Activated CD4-positive, alpha-beta T cell treated with anti-CD3 and anti-CD28 coated beads, Interleukin-2, amount 50 U/mL, for 4 hours (primary cell): ENCODE data around the gene MZF1.

Experiments
- DNase-seq, 2 experiments: peaks; one replicate each; pipeline ENCODE4 v3.0.0-alpha.2; 2020

Gene MZF1

GRCh38 chr19:58538257-58539168 is 34.6 kb downstream of the MZF1 start:
- DNase-seq: no peak

GRCh38 chr19:58536852-58537798 is 36.0 kb downstream of the MZF1 start:
- no peak for DNase-seq

- no peak for DNase-seq
Measured at GRCh38 chr19:58535857-58536256, 37.3 kb downstream of the MZF1 start.

GRCh38 chr19:58531034-58531840 is 41.9 kb downstream of the MZF1 start:
- DNase-seq: no peak

GRCh38 chr19:58529405-58529804 is 43.7 kb downstream of the MZF1 start:
- DNase-seq: no peak

GRCh38 chr19:58522709-58523108 is 50.4 kb downstream of the MZF1 start:
- no peak for DNase-seq

GRCh38 chr19:58521651-58522050 is 51.5 kb downstream of the MZF1 start:
- no peak for DNase-seq

- no peak for DNase-seq
Measured at GRCh38 chr19:58520257-58520599, 52.9 kb downstream of the MZF1 start.

GRCh38 chr19:58519355-58520256 is 53.5 kb downstream of the MZF1 start, which contains the start of gene ZBTB45:
Gene ZBTB45 (minus strand): TSS chr19:58519810. CDS start chr19:58517673, 2,137 bp downstream.
- DNase-seq: peak; percentile 78 to 81

GRCh38 chr19:58519087-58519354 is 54.1 kb downstream of the MZF1 start:
- peak; percentile 34 to 46 for DNase-seq

- no peak for DNase-seq
Measured at GRCh38 chr19:58518256-58519086, 54.7 kb downstream of the MZF1 start.

- DNase-seq: no peak
Measured at GRCh38 chr19:58516964-58517833, 55.9 kb downstream of the MZF1 start.

- no peak for DNase-seq
Measured at GRCh38 chr19:58516246-58516836, 56.8 kb downstream of the MZF1 start.

GRCh38 chr19:58515259-58515658 is 57.9 kb downstream of the MZF1 start:
- DNase-seq: no peak

- DNase-seq: no peak
Measured at GRCh38 chr19:58514564-58515022, 58.5 kb downstream of the MZF1 start.

GRCh38 chr19:58513694-58514563 is 59.2 kb downstream of the MZF1 start:
- DNase-seq: peak; percentile 88 to 92

- DNase-seq: no peak
Measured at GRCh38 chr19:58513213-58513693, 59.9 kb downstream of the MZF1 start.
